GM12878 (cell line): ENCODE measurements around the gene SCTR. TPM values are rescaled to one million over a fixed set of nuclear protein-coding genes. Genes with fewer than 3 reads are reported as not detected.

Source experiments
- ATAC-seq: fragments of 200-7000 bp; cut with Tn5 transposase; 3 replicates; pipeline ENCODE4 v1.9.1; 2020; ENCODE audit warnings: mild to moderate bottlenecking, moderate library complexity
- BruUV-seq: library from RNA; stranded (reverse); fragments of 400-500 nt; replicated peaks from 2 replicates; lab custom pipeline; 2021; lab: Mats Ljungman, UMichigan
- CTCF ChIA-PET: fragments of 300-600 bp; sonication (Branson Sonifier 250); formaldehyde crosslinking; extraction: SDS; loops from one replicate; lab custom pipeline; 2021; ENCODE audit warnings: inconsistent platforms; lab: Yijun Ruan, JAX
- POLR2A ChIA-PET: fragments of 350-600 bp; formaldehyde crosslinking; extraction: SDS; loops from one replicate; lab custom pipeline; 2021; ENCODE audit warnings: inconsistent platforms; lab: Charles Lee
- RAD21 ChIA-PET: fragments of 300-600 bp; sonication (Branson Sonifier 250); formaldehyde crosslinking; loops from one replicate; lab custom pipeline; 2023; ENCODE audit warnings: antibody characterized with exemption; ENCODE audit not compliant: unreplicated experiment; lab: Charles Lee
- SMC1A ChIA-PET: fragments of 300-600 bp; sonication (Branson Sonifier 250); formaldehyde crosslinking; loops from one replicate; lab custom pipeline; 2023; ENCODE audit not compliant: unreplicated experiment, uncharacterized antibody; lab: Charles Lee
- DNase-seq: peaks from one replicate; pipeline ENCODE4 v3.0.0-alpha.2; 2011; ENCODE audit warnings: low read depth, low spot score
- FAIRE-seq: peaks from 3 replicates; lab custom pipeline; 2011; peaks lifted over from hg19 to GRCh38; lab: Jason Lieb, UNC
- H2AFZ ChIP-seq: 2 replicates; pipeline ENCODE4 v1.6.0; 2011; ENCODE audit warnings: low read depth, low read length, control low read depth; ENCODE audit not compliant: control insufficient read depth
- H3K27ac ChIP-seq: 2 replicates; pipeline ENCODE4 v1.5.1; 2011; ENCODE audit warnings: control low read depth; ENCODE audit not compliant: control insufficient read depth, insufficient read depth
- H3K27me3 ChIP-seq, 2 experiments: replicated peaks in 1 of 2; 2 replicates each; pipeline versions ENCODE4 v1.6.0 to v1.6.1; 2011; ENCODE audit warnings: low read length in 1 of 2; ENCODE audit not compliant: control insufficient read depth in 2 of 2, insufficient read depth in 2 of 2
- H3K36me3 ChIP-seq, 2 experiments: 2 replicates each; pipeline ENCODE4 v1.5.1; 2011; ENCODE audit warnings: low read length in 1 of 2; ENCODE audit not compliant: control insufficient read depth in 2 of 2, insufficient read depth in 2 of 2
- H3K4me1 ChIP-seq: 2 replicates; pipeline ENCODE4 v1.6.1; 2011; ENCODE audit warnings: mild to moderate bottlenecking, low read length, moderate library complexity, mixed read lengths; ENCODE audit not compliant: control insufficient read depth, insufficient read depth
- H3K4me2 ChIP-seq: 2 replicates; pipeline ENCODE4 v1.6.0; 2011; ENCODE audit warnings: control low read depth; ENCODE audit not compliant: control insufficient read depth, insufficient read depth
- H3K4me3 ChIP-seq: fragments of 200-600 bp; sonication (generic); 2 replicates; pipeline ENCODE4 v1.5.1; 2016
- H3K79me2 ChIP-seq: 2 replicates; pipeline ENCODE4 v1.6.0; 2011; ENCODE audit warnings: low read length; ENCODE audit not compliant: control insufficient read depth, insufficient read depth
- H3K9ac ChIP-seq: 2 replicates; pipeline ENCODE4 v1.8.0; 2011; ENCODE audit warnings: low read length, control low read depth, mixed read lengths; ENCODE audit not compliant: control insufficient read depth, insufficient read depth
- H3K9me3 ChIP-seq: replicated peaks from 3 replicates; pipeline ENCODE4 v1.5.1; 2011; ENCODE audit warnings: mild to moderate bottlenecking, low read length; ENCODE audit not compliant: control insufficient read depth, insufficient read depth
- H4K20me1 ChIP-seq: 2 replicates; pipeline ENCODE4 v1.6.0; 2011; ENCODE audit not compliant: control insufficient read depth, insufficient read depth
- CBX5 ChIP-seq: sonication (generic); IDR thresholded peaks from 2 replicates; pipeline ENCODE4 v1.6.1; 2016; ENCODE audit warnings: low read depth, moderate library complexity, mild to moderate bottlenecking, inconsistent platforms
- CEBPZ ChIP-seq: fragments of 150-350 bp; IDR thresholded peaks from 2 replicates; pipeline ENCODE4 v1.6.1; 2016; ENCODE audit warnings: low read depth, low read length
- CHD2 ChIP-seq: IDR thresholded peaks from 2 replicates; pipeline ENCODE4 v1.6.1; 2011; ENCODE audit warnings: low read depth, low read length, improper control_type of control experiment, borderline replicate concordance
- EED ChIP-seq: sonication (generic); IDR thresholded peaks from 2 replicates; pipeline ENCODE4 v1.6.1; 2016; ENCODE audit warnings: antibody characterized with exemption, low read depth
- EZH2 ChIP-seq: IDR thresholded peaks from 2 replicates; pipeline ENCODE4 v1.6.1; 2012; ENCODE audit warnings: low read depth, mild to moderate bottlenecking, control low read depth, inconsistent platforms, low read length, borderline replicate concordance; ENCODE audit not compliant: control insufficient read depth
- FOS ChIP-seq: IDR thresholded peaks from 3 replicates; pipeline ENCODE4 v1.6.1; 2011; ENCODE audit warnings: borderline replicate concordance; ENCODE audit not compliant: insufficient read length; ENCODE audit errors: extremely low read depth
- MLLT1 ChIP-seq: fragments of 450-650 bp; IDR thresholded peaks from 2 replicates; pipeline ENCODE4 v1.6.1; 2016; ENCODE audit warnings: mild to moderate bottlenecking
- MYC ChIP-seq: IDR thresholded peaks from 2 replicates; pipeline ENCODE4 v1.6.1; 2011; ENCODE audit warnings: mild to moderate bottlenecking, low read length, moderate library complexity, inconsistent platforms; ENCODE audit not compliant: insufficient read depth, insufficient replicate concordance, insufficient read length, severe bottlenecking
- RB1 ChIP-seq: fragments of 450-650 bp; formaldehyde crosslinking; IDR thresholded peaks from 2 replicates; pipeline ENCODE4 v1.6.1; 2017; ENCODE audit warnings: mild to moderate bottlenecking, borderline replicate concordance
- SMAD1 ChIP-seq: fragments of 450-650 bp; IDR thresholded peaks from 2 replicates; pipeline ENCODE4 v1.6.1; 2018; ENCODE audit warnings: mild to moderate bottlenecking, low read depth; ENCODE audit not compliant: partially characterized antibody
- ZNF217 ChIP-seq: fragments of 450-650 bp; IDR thresholded peaks from 2 replicates; pipeline ENCODE4 v1.6.1; 2017; ENCODE audit warnings: antibody characterized with exemption, mild to moderate bottlenecking
- ZNF24 ChIP-seq: fragments of 450-650 bp; IDR thresholded peaks from 2 replicates; pipeline ENCODE4 v1.6.1; 2017; ENCODE audit warnings: antibody characterized with exemption, mild to moderate bottlenecking
- ZNF687 ChIP-seq: fragments of 450-650 bp; IDR thresholded peaks from 2 replicates; pipeline ENCODE4 v1.6.1; 2017; ENCODE audit warnings: mild to moderate bottlenecking, moderate library complexity
- whole genome bisulfite sequencing: methylation state at CpG from one replicate; pipeline ENCODE4 v1.1.6; 2016; ENCODE audit warnings: low lambda C conversion rate; ENCODE audit not compliant: insufficient replicate concordance, insufficient coverage; ENCODE audit errors: missing lambda C conversion rate; 5-methylcytosine and 5-hydroxymethylcytosine counted together
- in situ Hi-C: fragments of 300-500 bp; cut with MboI; formaldehyde crosslinking; loops from 9 replicates; pipeline ENCODE4 v1.14.3; 2018; ENCODE audit warnings: mixed read lengths
- intact Hi-C: fragments of 100-400 bp; cut with micrococcal nuclease; formaldehyde crosslinking; loops from one replicate; pipeline ENCODE4 v1.14.2; 2022; ENCODE audit not compliant: unreplicated experiment
- polyA plus RNA-seq, 11 experiments: library from polyadenylated mRNA; depleted of rRNA in 4 of 11; unstranded in 6 of 11; stranded (reverse) in 5 of 11; fragments of >200 nt; fragmentation: Nextera tagmentation in 4 of 11; fragmentation: Illumina TruSeq in 1 of 11; extraction: Ambion mirVana in 4 of 11; extraction: Trizol in 1 of 11; gene quantifications; 1 replicate in 1 of 11; 2 replicates in 10 of 11; pipeline versions ENCODE4 v1.2.1 to v1.2.3, GENCODE V29; 2011 to 2016; ENCODE audit warnings: inconsistent platforms in 2 of 11, missing spikeins in 2 of 11, low read depth in 1 of 11
- total RNA-seq, 4 experiments: library from RNA; depleted of rRNA in 3 of 4; stranded (reverse); fragments of >200 nt in 3 of 4; fragmentation: Illumina TruSeq in 1 of 4; extraction: Trizol in 1 of 4; gene quantifications; 2 replicates each; pipeline versions ENCODE4 v1.2.1 to v1.2.3, GENCODE V29; 2013 to 2021

Gene SCTR
- total and polyA plus RNA-seq, 10 of the 15 experiments (the other 5 are each of a cell fraction or from before 2014, with no cell fraction given): 0.26 TPM; not detected in 9

- DNase-seq (no peak), FAIRE-seq (no peak), ATAC-seq (no peak)
- H3K4me1 ChIP-seq: no peaks in the 10 kb centered on the region
- no peak overlapping the region for H3K4me2 ChIP-seq
- in situ Hi-C loops (no loop called here), intact Hi-C loops (loop anchor here (5.0 kb wide), 2 partner anchors 166 to 596 kb away; no protein-coding TSS in a partner anchor)
- ChIA-PET SMC1A (interaction anchor here (1.4 to 7.8 kb wide), 5 partner anchors 17 to 69 kb away, joined by 4 to 62 read pairs (median 7); no protein-coding TSS in a partner anchor), POLR2A (no interaction called here), CTCF (interaction anchor here (0.9 to 9.2 kb wide), 11 partner anchors 9 to 597 kb away, joined by 3 to 187 read pairs (median 4); partner anchors contain the start of gene TMEM177), RAD21 (interaction anchor here (0.6 to 5.2 kb wide), 3 partner anchors 15 to 71 kb away, joined by 3 to 75 read pairs (median 13); no protein-coding TSS in a partner anchor)
- no peak overlapping the region for H3K4me3 ChIP-seq
- H3K27me3 ChIP-seq: no peaks in the 10 kb centered on the region
- no peak overlapping the region for H3K27ac ChIP-seq
- H2AFZ ChIP-seq: no peak overlapping the region
- WGBS: 25% methylated on average over 12 of the region's 12 CpGs
- no peaks in the 10 kb centered on the region for H3K79me2 ChIP-seq
- BruUV-seq: no TSS peak
- H3K36me3 ChIP-seq: no peaks in the 10 kb centered on the region
- no peak overlapping the region for H3K9ac ChIP-seq
- H4K20me1 ChIP-seq: no peaks in the 10 kb centered on the region
- H3K9me3 ChIP-seq: no peaks in the 10 kb centered on the region
- TF ChIP-seq CBX5 (no peak), ZNF24 (no peak), CHD2 (no peak), ZNF217 (no peak), MYC (no peak), ZNF687 (no peak), MLLT1 (no peak), EZH2 (no peak), EED (no peak), CEBPZ (no peak), FOS (no peak), RB1 (no peak), SMAD1 (no peak)
Observed at GRCh38 chr2:119478188-119478977, 45.9 kb downstream of the SCTR start.
